Stimulated activated CD4-positive, alpha-beta T cell treated with anti-CD3 and anti-CD28 coated beads, Interleukin-2, amount 100 ng/mL, for 24 hours (primary cell): ENCODE data around the gene HCFC1R1.

Experiments used
- DNase-seq, 2 donors: peaks; one replicate each; pipeline ENCODE4 v3.0.0-alpha.2; 2020

Gene HCFC1R1

DNA sequence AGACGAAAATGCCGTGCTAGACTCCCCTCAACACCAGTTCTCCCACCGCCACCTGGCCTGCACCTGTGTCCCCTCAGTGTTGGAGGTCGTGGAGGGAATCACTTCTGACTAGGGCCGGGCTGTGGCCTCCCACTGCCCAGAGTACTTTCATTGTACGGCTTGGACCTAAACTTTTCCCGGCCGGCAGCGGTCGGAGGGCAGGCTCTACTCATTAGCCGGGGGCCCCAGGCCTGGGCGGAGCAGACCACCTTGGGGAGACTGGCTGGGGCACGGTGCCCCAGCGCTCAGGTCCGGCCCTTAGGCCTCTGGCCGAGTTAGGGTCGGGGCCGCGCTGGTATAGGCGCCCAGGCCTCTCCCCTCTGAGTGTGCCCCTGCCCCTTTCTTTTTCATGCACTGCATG, 6.4 kb downstream of the HCFC1R1 start:
- DNase-seq = no peak

DNA sequence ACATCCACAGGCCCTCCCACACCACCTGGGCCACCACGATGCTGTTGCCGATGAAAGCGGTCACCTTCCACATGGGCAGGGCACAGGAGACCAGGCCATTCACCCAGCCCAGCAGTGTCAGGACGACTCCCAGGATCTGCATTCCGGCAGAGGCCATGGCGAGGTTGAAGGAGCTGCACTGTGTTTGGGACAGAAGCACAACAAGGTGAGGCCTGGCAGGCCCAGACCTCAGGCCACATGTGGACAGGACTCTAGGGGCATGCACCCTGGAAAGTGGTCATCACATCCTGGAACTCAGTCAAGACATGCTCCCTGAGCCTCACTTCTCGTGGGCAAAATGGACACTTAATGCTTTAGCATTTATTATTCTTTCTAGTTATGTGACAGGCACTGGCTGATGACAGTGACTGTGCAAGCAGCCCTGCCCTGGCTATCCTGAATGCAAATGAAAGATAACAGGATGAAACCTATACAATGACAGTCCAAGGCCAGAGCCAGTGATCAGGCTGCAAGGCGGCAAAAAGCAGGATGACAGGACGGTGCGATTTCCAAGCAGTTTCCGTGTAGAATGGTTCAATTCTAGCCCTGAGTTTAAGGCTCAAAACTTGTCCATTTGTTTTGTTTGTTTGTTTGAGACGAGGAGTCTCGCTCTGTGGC, 7.7 kb downstream of the HCFC1R1 start:
- no peak for DNase-seq

DNA sequence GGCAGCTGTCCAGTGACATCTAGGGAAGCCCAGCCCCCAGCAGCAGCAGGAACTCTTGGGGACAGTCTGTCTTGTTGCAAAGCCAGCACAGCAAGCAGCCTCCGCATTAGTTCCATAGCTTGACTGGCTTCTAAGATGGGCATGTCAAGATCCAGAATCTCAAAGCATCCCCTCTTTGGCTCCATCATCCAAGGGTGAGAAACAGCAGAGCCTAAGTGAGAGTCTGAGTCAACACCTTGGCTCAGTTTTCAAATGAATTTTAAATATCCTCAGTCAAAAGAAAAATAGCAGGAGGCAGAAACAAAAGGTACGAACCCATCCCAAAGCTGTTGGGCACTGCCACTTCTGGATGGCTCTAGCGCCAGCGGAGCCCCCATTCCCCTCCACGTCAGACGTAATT, 8.8 kb downstream of the HCFC1R1 start:
- no peak for DNase-seq

DNA sequence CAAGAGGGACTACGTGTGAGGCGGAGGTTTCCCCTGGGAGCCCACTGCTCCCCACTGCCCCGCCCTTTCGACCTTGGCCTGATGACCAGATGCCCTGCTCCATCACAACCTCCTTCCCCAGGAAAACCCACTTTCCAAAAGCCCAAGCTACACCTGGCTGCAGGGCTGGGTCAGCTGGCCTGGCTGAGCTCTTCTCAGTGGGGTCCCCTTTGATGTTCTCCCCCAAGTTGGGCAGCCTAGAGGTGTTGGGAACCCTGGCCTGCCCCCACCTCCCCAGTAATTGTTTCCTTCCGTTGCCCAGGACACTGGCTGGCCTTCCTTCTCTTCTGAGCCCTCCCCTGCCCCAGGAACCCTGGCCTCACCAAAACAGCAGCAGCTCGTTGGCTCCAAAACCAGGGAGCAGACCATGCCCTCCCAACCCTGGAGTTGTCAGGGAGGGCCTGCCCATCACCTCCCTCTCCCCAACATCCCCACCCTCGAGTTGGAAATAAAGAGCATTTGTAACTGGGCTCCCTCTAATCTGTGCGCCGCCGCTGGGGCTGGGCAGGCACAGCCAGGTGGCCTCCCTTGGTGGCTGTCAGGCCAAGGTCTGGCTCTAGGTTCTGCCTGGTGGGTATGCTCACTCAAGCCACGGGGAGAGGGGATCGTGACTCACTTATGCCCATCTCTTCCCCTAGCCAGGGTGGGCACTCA, 9.6 kb downstream of the HCFC1R1 start:
- DNase-seq = no peak

DNA sequence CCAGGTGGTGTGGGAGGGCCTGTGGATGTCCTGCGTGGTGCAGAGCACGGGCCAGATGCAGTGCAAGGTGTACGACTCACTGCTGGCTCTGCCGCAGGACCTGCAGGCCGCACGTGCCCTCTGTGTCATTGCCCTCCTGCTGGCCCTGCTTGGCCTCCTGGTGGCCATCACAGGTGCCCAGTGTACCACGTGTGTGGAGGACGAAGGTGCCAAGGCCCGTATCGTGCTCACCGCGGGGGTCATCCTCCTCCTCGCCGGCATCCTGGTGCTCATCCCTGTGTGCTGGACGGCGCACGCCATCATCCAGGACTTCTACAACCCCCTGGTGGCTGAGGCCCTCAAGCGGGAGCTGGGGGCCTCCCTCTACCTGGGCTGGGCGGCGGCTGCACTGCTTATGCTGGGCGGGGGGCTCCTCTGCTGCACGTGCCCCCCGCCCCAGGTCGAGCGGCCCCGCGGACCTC, 10.2 kb downstream of the HCFC1R1 start:
- DNase-seq = no peak

DNA sequence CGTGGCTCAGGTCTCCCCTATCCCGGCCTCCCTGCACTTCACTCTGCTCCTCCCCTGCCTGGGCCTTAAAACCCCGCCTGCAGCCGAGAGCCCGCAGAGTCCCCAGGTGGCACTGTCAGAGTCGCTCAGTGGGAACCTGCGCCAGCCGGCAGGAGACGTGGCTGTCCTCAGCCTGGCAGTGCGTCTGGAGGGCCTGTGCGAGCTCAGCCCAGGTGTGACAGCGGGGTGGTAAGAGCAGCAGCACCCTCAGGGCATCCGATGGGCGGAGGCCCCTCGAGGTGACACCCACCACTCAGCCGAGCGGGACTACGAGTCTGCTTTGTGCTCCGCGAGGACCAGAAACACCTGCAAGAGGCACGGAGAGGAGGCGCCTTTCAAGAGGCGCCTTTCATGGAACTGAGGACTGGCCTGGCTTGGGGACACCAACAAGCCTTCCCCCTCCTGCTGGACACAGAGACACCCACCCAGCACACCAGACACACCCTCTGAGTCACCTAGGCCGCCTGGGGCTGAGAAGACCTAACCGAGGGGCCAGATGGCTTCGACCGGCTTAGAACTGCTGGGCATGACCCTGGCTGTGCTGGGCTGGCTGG, 10.8 kb downstream of the HCFC1R1 start, which contains the start of gene CLDN9:
Gene CLDN9 (plus strand): TSS at position 96 of the 593 bp plus-strand sequence. CDS start 440 bp downstream, at position 536.
- no peak for DNase-seq

DNA sequence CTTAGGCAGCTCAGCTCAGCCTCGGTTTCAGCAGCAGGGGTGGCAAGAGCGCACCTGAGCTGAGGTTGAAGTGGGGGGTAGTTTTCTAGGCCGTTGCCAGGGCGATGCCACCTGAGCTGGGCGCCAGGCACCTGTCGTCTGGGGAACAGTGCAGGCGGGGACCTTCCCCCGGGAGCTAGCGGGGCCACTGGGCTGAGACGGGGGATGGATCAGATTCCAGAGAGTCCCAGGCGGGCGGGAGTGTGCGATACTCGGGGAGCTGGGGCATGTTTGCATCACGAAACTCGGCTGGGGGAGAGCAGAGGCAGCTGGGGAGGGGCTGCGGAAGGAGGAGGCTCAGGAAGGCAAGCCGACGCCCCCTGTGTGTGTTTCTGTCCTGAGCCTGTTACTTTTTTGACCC, 11.5 kb downstream of the HCFC1R1 start:
- DNase-seq = no peak

DNA sequence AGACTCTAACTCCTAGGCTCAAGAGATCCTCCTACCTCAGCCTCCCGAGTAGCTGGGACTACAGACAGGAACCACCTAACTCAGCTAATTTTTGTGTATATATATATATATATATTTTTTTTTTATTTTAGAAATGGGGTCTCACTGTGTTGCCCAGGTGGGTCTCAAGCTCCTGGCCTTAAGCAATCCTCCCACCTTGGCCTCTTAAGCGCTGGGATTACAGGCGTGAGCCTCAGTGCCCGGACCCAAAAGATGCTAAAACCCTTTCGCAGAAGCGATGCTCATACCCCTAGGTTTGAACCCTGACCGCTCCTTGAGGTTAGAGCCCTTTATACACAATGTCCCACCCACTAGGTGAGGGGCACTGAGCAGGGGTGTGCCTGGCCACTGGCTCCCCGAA, 13.2 kb downstream of the HCFC1R1 start:
- no peak for DNase-seq

DNA sequence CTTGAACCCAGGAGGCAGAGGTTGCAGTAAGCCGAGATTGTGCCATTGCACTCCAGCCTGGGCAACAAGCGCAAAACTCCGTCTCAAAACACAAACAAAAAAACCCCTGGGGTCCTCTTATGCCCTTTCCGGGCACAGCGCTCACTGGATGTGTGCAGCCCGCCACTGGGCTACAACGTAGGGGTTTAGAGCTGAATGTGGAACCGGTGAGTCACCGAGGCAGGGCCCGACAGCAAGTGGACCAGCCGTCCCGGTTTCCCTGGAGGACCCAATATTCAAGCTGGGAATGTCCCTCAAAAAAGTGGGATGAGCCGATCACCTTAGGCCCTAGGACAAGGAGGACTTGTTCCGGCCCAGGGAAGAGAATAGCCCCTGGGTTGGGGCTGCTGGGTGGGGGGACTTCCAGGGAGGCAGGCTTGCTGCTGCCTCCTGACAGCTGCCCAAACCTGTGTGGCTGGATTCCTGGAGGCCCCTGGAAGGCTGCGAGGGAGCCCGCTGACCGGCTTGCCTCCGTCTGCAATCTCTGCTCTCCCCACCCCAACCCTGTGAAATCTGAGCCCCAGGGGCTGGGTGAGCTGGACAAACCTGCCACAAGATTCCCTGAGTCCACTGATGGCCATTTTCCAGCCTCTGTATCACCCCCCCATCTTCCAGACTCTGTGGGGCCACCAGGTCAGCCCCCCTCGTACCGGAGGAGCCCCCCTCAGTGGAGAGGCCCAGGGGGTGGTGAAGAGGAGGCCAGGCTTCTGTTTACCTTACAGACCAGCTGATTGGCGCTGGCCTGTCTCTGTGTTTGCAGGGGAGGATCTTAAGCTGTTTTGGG, 14.0 kb downstream of the HCFC1R1 start:
- DNase-seq = no peak

DNA sequence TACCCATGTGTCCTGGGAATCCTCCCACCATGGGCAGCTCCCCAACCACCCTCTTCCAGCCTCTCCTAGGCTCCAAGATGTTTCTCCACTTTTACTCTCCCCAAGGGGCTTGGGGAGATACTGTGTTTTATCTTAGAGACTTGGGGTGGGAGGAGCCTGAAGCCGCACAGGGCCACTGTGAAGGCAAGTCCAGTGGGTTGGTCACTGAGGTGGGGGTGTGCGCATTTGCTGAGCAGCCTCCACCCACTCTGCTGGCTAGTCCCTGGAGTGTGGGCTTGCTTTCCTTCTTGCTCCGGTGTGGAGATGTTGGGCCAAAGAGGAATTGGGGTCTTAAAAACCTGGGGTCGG, 15.1 kb downstream of the HCFC1R1 start:
- no peak for DNase-seq

DNA sequence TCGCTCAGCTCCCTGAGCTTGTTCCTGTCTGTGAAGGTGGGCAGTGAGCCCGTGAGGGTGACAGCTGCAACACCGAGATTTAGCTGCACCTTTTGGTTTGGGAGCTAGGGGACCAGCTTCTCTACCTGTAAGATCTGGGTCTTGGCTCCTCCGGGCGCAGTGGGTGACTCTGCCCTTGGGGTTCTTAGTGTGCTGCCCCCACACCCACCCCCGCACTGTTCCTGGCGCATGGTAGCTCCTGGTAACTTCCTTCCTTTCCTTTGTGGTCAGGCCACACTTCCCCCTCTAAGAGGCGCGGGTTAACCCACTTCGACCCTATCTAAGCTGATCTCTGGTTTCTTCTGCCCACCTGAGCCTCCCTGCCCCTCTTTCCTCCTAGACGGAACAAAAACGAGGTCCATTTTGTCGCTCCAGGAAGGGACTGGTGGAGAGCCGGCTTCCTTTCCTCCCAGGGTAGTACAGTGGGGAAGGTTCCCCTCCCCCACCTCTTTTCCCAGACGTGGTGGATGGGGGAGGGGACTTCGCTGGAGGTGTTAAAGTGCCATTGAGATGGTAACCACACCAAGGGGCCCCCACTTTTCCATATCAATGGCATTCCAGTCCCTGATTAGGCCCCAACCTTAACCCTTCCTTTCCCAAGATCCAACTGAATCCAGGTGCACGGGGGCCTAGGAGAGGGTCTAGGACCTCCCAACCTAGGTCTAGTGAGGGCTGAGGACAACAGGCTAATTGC, 15.6 kb downstream of the HCFC1R1 start:
- DNase-seq = no peak

DNA sequence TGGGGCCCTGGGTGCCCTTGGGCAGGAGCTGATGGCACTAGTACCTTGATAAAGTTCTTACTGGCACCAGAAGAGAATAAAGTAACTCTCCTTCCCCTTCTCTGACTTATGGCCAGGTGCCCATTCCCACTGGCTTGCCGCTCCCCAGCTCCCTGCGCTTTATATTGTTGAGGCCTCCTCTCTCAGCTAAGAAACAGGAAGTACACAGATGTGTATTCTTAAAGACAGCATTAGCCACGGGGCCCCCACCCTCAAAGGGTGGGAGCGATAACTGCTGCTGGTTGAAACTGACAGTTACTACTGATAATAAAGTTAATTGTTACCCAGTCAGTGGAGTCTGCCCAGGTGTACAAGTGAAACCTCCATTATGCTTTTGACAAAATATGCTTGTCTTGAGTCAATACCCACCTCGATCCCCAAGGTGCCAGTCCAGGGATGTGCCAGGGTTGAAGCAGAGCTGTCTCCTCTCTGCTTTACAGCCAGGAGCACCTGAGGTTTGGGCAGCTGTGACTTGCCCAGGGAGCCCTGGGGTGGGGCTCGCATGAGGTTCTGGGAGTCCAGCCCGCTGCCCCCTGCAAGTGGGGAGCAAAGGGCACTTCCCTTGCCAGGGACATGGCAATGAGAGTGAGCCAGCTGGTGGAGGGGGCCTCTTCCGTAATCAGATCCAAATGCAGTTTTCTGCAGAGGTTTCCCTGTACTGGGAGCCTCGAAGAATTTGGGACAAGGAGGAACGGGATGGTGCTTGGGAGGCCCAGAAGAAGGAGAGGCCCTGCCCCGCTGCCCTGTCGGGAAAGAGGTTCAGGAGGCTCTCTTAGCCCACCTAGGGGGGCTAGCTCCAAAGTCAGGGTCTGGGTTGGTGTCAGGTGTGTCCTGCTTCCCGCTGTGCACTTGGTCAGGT, 16.4 kb downstream of the HCFC1R1 start:
- DNase-seq = no peak

DNA sequence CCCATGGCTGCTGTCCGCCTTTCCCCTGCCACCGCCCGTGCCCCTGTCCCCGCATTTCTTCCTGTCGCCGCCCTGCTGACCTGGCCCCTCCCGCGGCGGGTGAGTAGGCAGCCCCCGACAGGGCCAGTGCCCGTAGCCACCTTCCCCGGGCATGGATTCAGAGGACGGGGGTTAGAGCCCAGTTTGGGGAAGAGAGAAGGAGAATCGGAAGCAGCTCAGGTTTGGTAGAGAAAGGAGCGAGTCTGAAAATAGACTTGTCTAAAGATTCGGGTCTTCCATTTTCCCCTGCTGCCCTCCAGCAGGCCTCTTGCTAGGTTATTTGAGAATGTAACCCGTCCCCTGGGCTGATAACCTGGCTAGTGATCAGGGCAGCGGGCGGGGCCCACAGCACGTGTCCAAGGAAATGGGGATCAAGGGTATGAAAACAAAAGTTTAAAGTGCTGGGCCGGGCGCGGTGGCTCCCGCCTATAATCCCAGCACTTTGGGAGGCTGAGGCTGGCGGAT, 18.9 kb downstream of the HCFC1R1 start:
- DNase-seq = no peak

DNA sequence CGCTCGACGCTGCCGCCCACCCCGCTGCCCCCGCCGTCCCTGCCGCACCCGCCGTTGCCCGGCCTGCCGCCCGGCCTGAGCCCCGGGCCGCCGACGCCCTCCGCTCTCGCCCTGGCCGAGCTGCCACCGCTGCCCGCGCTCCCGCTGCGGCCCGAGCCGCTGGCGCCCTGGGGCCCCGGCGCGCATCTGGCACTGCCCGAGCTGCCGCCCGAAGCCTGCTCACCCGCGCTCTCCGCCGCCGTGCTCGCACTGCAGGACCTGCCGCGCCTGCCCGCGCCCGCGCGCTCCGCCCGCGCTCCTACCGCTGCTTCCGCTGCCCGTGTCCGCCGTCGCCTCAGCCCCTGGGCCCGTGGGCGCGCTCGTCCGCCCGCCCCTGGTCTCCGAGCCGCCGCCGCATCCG, 19.4 kb downstream of the HCFC1R1 start:
- no peak for DNase-seq

DNA sequence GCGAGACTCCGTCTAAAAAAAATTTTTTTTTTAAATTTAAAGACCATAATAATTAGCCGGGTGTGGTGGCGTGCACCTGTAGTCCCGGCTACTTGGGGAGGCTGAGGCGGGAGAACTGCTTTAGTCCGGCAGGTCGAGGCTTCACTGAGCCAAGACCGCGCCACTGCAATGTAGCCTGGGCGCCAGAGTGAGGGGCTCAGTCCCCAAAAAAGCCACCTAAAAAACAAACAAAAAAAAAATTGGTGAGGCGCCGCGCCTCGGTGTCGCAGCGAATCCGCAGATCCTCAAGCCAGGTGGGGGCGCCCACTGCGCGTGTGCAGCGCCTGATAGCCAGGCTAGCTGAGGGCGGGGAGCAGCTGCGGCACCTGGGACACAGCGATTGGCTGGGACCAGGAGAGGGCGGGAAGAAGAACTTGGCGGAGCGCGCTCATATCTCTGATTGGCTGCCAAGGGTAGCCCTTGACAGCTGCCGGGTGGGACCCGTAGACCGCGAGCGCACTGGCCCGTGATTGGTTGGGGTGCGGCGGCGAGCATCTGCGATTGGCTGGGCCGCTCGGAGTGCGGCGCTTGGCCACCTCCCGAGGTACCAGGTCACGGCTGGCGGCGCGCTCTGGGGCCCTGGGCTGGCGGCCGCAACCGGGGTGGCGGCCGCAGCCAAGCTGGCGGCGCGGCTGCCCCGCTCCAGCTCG, 20.0 kb downstream of the HCFC1R1 start:
- DNase-seq = peak; percentile 96

DNA sequence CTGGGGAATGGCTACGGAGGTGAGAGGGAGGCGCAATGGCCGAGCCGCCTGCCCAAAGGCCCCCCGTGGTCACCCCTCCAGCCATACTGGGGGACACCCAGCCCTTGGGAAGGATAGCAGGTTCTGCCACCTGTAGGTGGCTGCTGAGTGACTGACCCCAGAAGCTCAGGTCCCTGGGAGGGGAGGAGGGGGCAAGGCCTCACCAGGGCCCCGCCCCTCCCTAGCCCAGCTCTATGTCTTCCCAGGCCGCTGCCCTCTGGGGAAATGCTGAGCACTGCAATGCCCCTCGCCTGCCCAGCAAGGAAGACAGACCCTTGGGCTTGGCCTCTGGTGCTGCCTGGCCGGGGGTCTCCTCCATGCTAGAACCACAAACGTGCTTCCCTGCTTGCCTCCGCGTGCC, 22.4 kb downstream of the HCFC1R1 start:
- no peak for DNase-seq

DNA sequence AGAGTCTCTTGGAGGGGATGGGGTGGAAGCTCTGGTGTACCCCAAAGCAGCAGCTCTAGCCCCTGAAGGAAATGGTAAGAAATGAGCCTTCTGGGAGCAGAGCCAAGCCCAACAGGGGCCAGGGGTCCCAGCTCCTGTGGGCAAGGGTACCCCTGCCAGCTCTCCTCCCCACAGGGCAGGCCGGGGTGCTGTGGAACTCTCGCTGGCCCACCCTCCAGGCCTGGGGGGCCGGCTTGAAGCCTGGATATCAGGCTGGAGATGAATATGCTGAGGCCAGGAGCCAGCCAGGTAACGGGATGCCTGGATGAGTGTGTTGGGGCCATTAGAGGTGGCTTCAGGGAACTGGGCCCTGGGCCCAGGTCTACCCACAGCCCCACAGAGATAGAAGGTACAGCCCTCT, 23.2 kb downstream of the HCFC1R1 start:
- no peak for DNase-seq

DNA sequence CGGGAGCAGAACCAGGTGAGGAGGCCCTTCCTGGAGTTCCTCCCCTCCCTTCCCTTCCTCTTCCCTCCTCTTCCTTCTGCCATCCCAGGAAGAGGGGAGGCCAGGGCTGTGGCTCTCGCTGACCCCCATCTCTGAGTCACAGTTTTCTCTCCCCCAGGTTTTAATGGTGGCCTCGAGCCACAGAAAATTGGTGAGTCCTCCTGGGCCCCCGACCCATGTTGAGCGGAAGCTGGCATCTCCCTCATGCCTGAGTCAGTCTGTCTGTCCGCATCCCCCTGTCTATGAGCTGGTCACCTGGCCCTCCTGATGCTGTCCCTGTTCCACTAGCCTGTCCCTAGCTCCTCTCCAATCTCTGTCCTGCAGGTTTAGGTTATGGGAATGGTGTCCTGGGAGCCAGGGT, 23.8 kb downstream of the HCFC1R1 start:
- no peak for DNase-seq

DNA sequence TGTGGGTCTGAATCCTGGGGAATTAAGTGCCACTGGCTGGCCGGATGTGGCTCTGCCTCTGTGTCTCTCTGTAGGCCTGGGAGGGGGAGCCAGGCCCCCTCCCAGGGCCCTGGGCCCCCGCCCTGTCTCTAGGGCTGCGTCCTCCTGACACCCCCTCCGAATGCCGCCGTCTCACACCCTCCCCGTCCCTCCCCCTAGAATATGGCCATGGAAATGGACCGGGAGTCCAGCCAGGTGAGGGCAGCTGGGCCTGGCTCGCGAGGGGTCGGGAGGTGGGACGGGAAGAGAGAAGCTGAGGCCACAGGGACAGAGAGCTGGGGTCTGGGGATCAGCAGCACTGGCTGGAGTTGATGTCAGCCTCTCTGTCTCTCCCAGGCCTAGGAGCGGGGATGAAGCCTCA, 27.4 kb downstream of the HCFC1R1 start:
- no peak for DNase-seq

DNA sequence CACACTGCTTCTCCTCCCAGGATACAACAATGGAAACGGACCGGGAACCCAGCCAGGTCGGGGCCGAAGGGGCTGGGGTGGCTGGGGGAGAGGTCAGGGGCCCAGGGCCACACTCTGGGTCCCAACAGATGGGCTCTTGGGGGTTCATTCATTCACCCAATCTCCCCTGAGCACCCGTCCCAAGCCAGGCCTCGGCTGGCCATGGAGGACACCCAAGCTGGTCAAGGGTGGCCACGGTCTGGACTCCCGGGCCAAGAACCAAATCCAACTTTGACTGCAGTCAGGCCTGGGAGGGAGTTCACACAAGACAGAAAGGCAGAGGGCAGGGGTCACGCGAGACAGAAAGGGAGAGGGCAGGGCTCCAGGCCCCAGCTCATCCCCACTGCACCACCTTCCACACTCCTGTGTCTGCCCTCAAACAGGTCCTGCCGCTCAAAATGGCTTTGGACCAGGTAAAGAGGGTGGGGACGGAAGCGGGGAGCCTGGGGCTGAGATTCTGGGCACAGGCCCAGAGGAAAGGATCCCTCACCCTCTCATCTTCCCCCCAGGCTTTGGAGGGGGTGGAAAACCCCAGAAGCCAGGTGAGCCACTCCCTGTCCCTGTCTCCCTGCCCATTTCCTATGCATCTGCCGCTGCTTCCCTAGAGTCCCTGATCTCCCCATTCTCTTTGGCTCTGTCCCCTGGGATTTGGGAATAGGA, 31.2 kb downstream of the HCFC1R1 start:
- DNase-seq = no peak
